ELF-1 (cell line): ENCODE results near the gene GPHN.
"Not testable (repeated sequence)": the region's sequence is repeated elsewhere in the genome, so short reads cannot be mapped to it uniquely, and the experiment has no call there.

Experiments used
- DNase-seq: peaks from one replicate; pipeline ENCODE4 v3.0.0-alpha.2; 2016; ENCODE audit warnings: low read depth, low spot score

The GPHN gene

DNA sequence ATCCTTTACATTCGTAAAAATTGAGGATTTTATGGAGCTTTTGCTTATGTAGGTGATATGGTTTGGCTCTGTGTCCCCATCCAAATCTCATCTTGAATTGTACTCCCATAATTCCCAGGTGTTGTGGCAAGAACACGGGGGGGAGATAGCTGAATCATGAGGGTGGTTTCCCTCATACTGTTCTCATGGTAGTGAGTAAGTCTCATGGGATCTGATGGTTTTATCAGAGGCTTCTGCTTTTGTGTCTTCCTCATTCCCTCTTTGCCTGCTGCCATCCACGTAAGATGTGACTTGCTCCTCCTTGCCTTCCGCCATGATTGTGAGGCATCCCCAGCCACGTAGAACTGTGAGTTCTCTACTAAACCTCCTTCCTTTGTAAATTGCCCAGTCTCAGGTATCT is 5.1 kb upstream of the GPHN start:
- not testable (repeated sequence) for DNase-seq

DNA sequence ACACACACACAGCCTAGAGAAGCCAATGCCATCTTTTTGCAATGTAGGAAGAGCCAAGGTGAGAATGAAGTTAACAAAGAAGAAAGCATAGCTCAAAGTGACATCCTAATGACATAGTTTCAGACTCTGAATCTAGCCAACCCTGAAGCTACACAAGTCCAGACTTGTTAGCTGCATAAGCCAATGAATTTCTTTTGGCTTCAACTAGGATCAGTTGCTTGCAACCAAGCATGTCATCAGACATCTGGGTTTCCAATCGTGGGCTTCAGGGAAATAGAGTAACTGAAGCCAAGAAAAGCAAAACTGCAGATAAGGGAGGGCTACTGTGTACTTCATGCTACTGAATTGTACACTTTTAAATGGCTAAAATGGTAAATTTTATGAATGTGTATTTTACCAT is 4.4 kb upstream of the GPHN start:
- DNase-seq, result no peak

DNA sequence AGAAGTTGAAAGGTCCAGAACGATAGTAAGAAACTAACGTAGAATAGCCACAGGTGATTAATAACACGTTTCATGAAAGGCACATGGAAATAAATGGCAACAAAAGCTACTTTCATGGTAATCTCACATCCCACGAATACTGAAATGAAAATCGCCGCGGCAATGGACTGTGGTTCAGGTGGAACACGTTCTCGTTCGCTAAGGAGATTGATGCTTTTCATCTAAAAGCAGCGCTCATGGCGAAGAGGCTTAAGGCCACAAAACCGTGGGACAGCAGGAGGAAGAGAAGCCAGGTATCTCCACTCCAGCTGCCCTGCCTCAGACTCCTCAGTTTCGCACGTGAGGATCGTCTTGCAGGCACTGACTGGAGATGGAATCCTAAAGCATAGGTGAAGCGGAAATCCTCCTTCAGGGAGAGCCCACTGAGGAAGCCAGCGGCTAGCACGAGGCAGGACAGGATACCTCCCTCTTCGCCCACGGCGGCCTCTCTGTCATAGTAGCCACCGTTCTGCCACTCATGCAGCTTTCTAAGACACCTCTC is 696 bp upstream of the GPHN start:
- no peak for DNase-seq

DNA sequence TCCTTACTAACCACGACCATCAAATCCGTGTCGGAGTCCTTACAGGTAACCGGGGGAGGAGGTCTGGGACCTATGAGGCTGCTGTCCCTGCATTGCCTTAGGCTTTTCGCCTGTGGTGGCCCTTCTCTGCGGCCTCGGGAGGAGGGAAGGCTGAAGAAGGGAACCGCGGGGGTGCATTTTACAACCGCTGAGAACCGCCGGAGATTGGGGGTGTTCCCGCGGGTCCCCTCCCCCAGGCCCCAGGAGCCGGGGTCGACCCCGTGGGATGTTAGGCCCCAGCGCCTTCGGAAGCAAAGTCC is 549 bp downstream of the GPHN start:
- no peak for DNase-seq

DNA sequence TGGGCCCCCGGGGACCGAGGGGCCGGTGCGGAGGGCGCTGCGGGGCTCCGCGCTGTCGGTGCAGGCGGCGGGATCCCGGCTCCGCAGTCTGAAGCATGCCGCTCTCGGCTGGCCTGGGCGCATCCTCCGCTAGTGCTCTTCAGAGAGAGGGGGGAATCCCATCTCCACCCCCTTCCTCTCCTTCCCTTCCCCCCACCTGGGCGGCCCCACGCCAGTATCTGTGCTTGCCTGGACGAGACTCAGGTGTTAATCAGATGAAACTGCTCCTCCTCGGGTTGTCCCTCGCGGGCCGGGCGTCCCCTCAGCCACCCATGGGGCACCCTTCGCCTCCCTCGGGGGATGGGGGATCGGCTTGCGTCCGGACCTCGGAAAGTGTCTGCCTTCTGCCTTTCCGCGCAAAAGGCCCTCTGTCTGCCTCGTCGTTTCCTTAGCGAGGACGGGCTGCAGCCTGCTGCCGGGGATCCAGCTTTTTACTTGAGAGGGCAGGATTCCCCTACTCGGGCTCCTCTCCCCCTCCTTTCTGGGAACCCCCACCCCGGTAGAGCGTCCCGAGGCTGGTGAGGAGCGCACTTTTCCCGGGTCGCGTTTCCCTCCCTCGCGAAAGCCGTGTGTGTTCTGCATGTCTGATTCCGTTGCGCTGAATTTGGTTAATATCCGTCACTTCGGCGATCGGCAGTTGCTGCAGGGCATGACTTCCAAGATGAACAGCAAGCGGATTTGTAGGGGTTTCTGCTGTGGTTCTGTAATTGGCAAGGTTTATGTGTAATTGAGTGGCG is 1.1 kb downstream of the GPHN start:
- peak; percentile 40 for DNase-seq

DNA sequence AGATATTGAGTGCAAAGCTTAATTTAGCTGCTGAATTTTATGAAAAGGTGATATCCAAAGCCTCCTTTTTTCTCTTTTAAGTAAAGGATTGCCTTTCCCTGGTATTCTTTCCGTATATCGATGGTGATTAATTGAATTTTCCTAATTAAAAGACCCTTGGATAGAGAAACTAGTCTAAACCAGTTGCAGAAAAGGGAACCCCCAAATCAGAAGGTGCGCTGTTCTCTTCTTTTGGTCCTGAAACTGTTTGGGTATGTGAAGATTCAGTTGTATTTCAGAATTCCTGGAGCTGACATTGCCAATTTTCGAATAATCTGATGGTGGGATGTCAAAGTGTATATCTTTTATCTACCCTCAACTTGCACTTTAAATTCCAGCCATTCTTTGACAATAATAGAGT is 1.9 kb downstream of the GPHN start:
- DNase-seq, result no peak

DNA sequence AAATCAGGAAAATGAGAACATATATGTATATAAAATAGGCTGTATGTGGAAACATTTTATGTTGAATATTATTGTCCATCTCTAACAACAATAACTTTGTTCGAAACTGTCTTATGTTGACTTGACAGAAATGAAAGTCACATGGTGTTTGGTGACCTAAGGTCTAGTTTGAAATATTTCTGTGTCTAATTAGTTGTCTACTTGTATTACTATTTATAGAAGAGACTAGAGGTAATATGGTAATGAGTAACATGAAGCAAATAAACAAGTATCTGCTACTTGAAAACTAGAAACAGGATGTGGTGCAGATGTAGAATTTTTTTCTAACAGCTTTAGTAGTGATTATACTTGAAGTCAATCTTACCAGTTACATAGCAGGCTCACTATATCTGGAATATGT is 3.9 kb downstream of the GPHN start:
- DNase-seq, result no peak

DNA sequence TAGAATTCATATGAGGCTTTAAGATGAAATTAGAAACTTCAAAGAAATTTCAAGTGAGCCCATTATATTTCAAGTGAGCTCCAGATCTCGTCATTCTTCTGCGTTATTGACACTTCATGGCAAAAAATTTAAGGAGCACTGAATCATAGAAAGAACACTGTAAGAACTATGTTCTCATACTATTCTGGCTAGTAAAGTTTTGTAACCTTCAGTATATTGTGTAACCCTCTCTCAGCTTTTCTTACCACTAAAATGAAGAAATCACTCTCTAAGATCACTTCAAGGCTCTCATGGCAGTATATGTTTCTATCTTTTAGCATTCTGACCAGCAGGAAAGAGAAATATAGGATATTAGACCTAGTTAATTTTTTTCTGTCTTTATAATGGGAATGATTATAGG is 6.3 kb downstream of the GPHN start:
- no peak for DNase-seq

DNA sequence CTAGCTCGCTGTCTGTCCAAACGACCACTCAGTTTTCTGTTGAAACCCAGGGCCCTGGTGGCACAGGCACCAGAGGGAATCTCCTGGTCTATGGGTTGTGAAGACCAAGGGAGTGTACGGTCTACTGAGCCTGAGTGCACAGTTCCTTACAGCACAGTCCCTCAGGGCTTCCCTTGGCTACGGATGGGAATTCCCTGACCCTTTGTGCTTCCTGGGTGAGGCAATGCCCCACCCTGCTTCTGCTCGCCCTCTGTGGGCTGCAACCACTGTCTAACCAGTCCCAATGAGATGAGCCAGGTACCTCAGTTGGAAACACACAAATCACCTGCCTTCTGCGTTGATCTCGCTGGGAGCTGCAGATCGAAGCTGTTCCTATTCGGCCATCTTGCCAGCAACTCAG is 22.6 kb downstream of the GPHN start:
- no peak for DNase-seq

DNA sequence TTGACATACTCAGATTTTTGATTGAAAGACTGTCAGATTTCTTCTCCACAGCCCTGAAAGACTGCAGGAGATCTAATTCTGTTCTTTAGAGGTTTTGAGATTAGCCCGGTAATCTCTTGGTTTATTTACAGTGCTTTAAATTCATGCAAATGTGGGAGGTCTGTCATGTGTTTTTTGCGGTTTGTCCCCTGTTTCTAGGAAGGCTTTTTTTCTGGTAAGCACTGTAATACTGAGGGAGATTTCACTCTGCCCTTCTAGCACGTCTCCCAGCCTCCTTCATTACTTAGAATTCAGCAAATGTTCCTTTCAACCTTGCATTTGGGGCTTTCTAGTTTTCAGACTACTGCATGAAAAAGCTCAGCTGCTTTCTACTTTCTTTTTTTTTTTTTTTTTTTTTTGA is 31.1 kb downstream of the GPHN start:
- DNase-seq, result no peak

DNA sequence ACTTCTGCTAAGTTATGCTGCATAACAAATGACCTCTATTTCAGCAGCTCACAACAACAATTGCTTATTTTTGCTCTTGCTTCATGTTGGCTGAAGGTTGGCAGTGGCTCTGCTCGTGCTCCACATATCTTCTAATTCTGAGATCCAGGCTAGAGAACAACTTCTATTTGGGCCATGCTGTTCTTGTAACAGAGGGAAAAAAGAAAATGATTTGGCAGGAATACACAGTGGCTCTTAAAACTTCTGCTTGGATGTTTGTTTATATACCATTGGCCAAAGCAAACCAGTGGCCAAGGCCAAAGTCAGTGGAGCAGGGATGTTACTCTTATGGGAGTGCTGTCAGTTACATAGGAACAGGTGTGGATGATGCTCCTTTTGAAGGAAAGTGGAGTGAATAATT is 32.1 kb downstream of the GPHN start:
- no peak for DNase-seq

DNA sequence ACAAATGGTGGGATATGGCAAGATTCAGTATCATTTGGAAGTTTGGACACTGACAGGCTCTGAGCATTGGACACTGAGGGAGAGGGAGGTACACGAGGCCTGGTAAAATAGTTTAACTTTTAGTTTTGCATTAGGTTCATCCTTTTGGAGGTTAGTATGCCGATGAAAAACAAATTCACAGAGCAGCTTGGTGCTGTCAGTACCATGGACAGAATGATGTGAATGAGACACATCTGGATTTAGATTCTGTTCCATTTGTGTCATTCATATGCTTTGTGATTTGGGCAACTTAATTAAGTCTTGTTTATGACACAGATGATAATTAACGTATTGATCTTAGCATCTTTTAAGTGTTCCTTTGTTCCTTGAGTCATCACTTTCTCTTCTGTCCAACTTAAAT is 33.7 kb downstream of the GPHN start:
- no peak for DNase-seq

DNA sequence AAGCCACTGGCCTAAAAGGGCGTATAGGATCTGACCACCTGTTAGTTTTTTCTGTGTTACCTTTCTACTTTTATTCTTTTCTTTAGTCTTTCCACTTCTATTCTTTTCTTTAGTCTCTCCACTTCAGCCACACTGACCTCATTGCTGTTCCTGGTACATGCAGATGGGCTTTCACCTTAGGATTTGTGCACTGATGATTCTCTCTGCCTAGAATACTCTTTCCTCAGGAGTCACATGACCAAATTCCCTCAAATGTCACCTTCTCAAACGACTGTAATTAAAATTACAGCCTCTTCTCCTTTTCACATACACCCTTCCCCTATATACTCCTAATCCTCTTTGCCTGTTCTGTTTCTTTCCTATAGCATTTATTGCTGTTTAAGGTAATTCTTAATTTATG is 36.0 kb downstream of the GPHN start:
- DNase-seq, result no peak

DNA sequence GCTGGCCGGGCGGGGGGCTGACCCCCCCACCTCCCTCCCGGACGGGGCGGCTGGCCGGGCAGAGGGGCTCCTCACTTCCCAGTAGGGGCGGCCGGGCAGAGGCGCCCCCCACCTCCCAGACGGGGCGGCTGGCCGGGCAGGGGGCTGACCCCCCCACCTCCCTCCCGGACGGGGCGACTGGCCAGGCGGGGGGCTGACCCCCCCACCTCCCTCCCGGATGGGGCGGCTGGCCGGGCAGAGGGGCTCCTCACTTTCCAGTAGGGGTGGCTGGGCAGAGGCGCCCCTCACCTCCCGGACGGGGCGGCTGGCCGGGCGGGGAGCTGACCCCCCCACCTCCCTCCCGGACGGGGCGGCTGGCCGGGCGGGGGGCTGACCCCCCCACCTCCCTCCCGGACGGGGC is 37.2 kb downstream of the GPHN start:
- not testable (repeated sequence) for DNase-seq

DNA sequence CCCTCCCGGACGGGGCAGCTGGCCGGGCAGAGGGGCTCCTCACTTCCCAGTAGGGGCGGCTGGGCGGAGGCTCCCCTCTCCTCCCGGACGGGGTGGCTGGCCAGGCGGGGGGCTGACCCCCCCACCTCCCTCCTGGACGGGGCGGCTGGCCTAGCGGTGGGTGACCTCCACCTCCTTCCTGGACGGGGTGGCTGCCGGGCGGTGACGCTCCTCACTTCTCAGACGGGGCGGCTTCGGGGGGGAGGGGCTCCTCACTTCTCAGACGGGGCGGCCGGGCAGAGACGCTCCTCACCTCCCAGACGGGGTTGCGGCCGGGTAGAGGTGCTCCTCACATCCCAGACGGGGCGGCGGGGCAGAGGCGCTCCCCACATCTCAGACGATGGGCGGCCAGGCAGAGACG is 37.8 kb downstream of the GPHN start:
- not testable (repeated sequence) for DNase-seq

DNA sequence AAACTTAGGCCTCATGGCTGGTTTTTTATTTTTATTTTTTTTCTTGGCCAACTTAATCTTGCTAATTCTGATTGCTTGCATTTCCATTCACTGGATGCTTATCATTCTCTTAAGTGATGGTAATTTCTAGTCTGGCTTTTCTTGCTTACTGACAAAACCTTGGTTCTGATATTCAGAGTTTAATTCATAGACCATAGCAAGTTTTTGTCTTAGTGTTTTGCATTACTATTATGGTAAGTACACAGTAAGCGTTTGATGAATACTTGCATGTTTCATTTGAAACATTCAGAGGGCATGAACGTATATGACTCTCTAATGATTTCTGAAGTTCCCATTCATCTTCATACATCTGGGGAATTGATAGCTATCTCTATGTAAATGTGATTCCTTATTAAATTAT is 55.8 kb downstream of the GPHN start:
- no peak for DNase-seq

DNA sequence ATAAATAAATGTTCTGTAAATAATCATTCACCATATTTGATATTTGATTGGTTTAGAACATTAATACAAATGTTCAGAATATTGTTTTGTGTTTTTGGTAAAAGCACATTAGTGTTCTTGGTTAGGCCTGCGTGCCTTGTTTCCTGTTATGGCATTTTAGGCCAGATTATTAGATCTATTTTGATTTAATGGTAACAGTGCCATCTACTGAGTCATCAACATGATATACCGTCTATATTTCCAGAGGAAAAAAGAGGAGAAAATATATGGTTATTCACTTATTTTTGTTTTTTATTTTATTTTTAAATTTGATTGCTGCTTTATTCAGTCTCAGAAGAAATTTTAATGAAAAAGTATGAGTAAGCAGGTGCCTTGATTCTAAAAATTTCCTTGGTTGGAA is 60.3 kb downstream of the GPHN start:
- DNase-seq, result no peak

DNA sequence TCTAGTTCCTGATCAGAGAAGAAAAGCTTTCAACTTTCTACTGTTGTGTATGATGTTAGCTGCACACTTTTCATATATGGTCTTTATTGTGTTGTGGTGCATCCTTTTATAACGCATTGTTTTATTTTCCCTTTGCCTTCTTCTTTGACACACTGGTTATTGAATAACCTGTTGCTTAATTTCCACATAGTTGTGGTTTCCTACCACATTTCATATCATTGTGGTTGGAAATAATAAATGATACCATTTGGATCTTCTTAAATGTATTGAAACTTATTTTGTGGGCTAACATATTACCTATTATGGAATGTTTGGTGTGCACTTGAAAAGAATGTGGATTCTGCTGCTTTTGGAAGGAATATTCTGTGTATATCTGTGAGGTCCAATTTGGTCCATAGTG is 64.9 kb downstream of the GPHN start:
- no peak for DNase-seq

DNA sequence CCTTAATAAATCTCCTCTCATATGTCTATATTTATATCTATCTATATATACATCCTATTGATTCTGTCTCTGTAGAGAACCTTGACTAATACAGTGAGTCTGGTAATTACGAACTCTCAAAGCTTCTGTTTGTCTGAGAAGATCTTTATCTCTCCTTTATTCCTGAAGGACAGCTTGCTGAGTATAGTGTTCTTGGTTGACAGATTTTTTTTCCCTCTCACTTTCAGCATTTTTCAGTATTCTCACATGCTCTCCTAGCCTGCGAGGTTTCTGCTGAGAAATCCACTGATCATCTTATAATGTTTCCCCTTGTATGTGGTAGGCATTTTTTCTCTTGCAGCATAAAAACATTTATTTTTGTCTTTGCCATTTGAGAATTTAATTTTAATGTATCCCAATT is 67.1 kb downstream of the GPHN start:
- DNase-seq, result no peak

DNA sequence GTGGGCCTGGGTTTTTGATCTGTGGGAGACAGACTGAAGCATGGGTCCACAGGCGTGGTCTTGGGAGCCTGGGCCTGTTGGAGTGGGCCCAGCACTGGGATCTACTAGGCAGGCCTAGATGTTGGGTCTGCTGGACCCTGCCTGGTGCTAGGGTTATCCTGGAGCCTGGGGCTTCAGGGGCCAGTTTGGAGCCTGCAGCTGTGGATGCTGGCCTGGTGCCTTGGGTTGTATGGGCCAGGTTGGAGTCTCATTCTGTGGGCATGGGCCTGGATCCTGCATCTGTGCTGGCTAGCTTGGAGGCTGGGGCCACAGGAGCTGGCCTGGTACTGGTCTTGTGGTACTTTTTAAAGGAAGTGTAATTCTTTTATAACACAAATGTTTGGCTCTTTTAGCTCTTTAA is 68.0 kb downstream of the GPHN start:
- DNase-seq, result no peak

DNA sequence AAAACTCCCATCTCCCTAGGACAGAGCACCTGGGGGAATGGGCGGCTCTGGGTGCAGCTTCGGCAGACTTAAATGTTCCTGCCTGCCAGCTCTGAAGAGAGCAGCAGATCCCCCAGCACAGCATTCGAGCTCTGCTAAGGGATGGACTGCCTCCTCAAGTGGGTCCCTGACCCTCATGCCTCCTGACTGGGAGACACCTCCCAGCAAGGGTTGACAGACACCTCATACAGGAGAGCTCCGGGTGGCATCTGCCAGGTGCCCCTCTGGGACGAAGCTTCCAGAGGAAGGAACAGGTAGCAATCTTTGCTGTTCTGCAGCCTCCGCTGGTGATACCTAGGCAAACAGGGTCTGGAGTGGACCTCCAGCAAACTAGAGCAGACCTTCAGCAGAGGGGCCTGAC is 79.8 kb downstream of the GPHN start:
- not testable (repeated sequence) for DNase-seq

DNA sequence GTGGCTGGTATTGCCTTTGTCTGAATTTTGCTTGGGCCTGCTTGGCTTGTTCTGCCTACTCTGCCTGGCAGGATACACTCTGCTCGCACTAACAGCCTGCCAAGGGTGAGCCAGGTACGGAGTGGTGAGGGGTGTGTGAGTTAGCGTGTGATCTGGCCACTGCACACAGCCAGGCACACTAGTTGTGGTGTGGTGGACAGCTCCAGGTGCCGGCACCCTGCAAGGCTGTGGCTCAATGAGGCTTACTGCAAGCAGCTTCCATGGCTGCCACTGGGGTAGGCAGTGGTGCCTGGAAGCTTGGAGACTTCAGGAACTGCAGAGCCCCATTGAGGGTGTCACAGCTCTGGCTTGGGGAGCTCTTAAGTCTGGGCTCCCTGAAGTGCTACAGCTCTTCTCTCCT is 87.4 kb downstream of the GPHN start:
- no peak for DNase-seq

DNA sequence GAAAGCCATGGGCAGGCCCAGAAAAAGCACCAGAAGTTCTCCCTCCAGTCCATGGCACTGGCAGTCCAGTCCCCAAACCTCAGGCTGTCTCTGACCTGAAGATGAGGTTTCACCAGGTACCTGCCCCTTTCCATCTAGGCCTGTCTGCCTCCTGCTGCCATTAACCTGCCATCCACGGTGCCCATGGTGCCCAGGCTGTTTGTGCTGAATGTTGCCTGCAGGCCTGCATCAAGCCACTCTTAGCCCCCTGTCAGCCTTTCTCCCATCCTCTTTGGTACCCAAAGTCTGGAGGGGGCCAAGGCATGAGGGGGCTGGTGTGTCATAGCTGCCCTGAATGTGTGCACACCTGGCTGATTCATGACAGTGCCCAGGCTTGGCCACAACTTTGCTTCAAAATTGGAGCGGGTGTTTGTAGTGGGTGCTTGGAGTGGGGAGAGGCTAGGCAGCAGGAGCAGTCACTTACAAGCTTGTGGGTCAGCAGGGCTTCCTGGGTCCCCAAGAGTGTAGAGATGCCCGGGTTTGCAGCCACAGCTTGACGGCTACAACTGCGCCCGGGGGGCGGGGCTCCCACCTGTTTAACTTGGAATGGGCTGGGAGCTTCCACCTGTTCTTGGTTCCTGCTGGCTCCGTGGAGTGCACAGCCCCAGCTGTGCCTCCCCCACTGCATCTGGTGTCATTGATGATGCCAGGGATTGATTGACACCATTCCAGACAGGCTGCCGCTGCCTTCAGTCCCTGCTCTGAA is 88.5 kb downstream of the GPHN start:
- no peak for DNase-seq
